Stimulated activated naive CD4-positive, alpha-beta T cell (primary cell): Measurements from ENCODE around the gene ZNF385B.

Experiments
- DNase-seq, 6 experiments: peaks; one replicate each; lab custom pipeline; 2025; lab: John Stamatoyannopoulos, UW

ZNF385B gene

GRCh38 chr2:179855673-179856072 is 5.7 kb downstream of the ZNF385B start:
- DNase-seq, result no peak

- no peak for DNase-seq
These were observed 6.5 kb downstream of the ZNF385B start for GRCh38 chr2:179854891-179855290.

- DNase-seq, result no peak
These were observed 8.3 kb downstream of the ZNF385B start for GRCh38 chr2:179853108-179853507.

GRCh38 chr2:179850188-179850587 is 11.2 kb downstream of the ZNF385B start:
- DNase-seq, result no peak

- no peak for DNase-seq
These were observed 11.7 kb downstream of the ZNF385B start for GRCh38 chr2:179849719-179850118.

GRCh38 chr2:179843541-179843940 is 17.9 kb downstream of the ZNF385B start:
- DNase-seq, result no peak

GRCh38 chr2:179842498-179843153 is 18.8 kb downstream of the ZNF385B start:
- DNase-seq, result no peak

GRCh38 chr2:179840840-179841239 is 20.6 kb downstream of the ZNF385B start:
- no peak for DNase-seq

- DNase-seq, result no peak
These were observed 24.0 kb downstream of the ZNF385B start for GRCh38 chr2:179837408-179837807.

- no peak for DNase-seq
These were observed 31.2 kb downstream of the ZNF385B start for GRCh38 chr2:179830043-179830787.

- no peak for DNase-seq
These were observed 35.1 kb downstream of the ZNF385B start for GRCh38 chr2:179826297-179826696.

GRCh38 chr2:179825494-179825893 is 35.9 kb downstream of the ZNF385B start:
- DNase-seq, result no peak

- DNase-seq, result no peak
These were observed 36.5 kb downstream of the ZNF385B start for GRCh38 chr2:179824961-179825360.

GRCh38 chr2:179822540-179822939 is 38.9 kb downstream of the ZNF385B start:
- DNase-seq, result no peak

GRCh38 chr2:179818546-179818945 is 42.9 kb downstream of the ZNF385B start:
- DNase-seq, result no peak

- DNase-seq, result no peak
These were observed 44.1 kb downstream of the ZNF385B start for GRCh38 chr2:179817181-179817841.

GRCh38 chr2:179814050-179814449 is 47.4 kb downstream of the ZNF385B start:
- DNase-seq, result no peak

GRCh38 chr2:179812501-179812900 is 48.9 kb downstream of the ZNF385B start:
- no peak for DNase-seq

- no peak for DNase-seq
These were observed 50.4 kb downstream of the ZNF385B start for GRCh38 chr2:179811042-179811441.

GRCh38 chr2:179809606-179810005 is 51.8 kb downstream of the ZNF385B start:
- DNase-seq, result no peak

- no peak for DNase-seq
These were observed 56.4 kb downstream of the ZNF385B start for GRCh38 chr2:179805001-179805400.

GRCh38 chr2:179804206-179804605 is 57.2 kb downstream of the ZNF385B start:
- no peak for DNase-seq
